GM21390 (cell line): ENCODE measurements around the gene SELP.

Experiments used
- ATAC-seq: cut with Tn5 transposase; IDR thresholded peaks from one replicate; pipeline ENCODE4 v1.9.1; 2021; ENCODE audit not compliant: unreplicated experiment

The SELP gene

GRCh38 chr1:169577981-169578738 is 51.8 kb downstream of the SELP start:
- ATAC-seq, result no peak

- no peak for ATAC-seq
Observed at GRCh38 chr1:169576935-169577331, 53.0 kb downstream of the SELP start.

GRCh38 chr1:169576241-169576934 is 53.5 kb downstream of the SELP start:
- ATAC-seq, result no peak

- no peak for ATAC-seq
Observed at GRCh38 chr1:169574336-169574735, 55.6 kb downstream of the SELP start.

GRCh38 chr1:169572187-169572586 is 57.7 kb downstream of the SELP start:
- no peak for ATAC-seq

- ATAC-seq, result no peak
Observed at GRCh38 chr1:169571450-169571849, 58.5 kb downstream of the SELP start.

- ATAC-seq, result no peak
Observed at GRCh38 chr1:169570172-169570574, 59.8 kb downstream of the SELP start.

GRCh38 chr1:169568497-169568896 is 61.4 kb downstream of the SELP start:
- ATAC-seq, result no peak

GRCh38 chr1:169565335-169566271 is 64.3 kb downstream of the SELP start:
- no peak for ATAC-seq

GRCh38 chr1:169563650-169564049 is 66.3 kb downstream of the SELP start:
- ATAC-seq, result no peak

- ATAC-seq, result no peak
Observed at GRCh38 chr1:169563019-169563615, 66.8 kb downstream of the SELP start.

- no peak for ATAC-seq
Observed at GRCh38 chr1:169561692-169562091, 68.2 kb downstream of the SELP start.

- ATAC-seq, result no peak
Observed at GRCh38 chr1:169557131-169557530, 72.8 kb downstream of the SELP start.

GRCh38 chr1:169550294-169550693 is 79.6 kb downstream of the SELP start:
- ATAC-seq, result peak; percentile 62

GRCh38 chr1:169548282-169548681 is 81.6 kb downstream of the SELP start:
- ATAC-seq, result no peak

GRCh38 chr1:169546087-169546995 is 83.6 kb downstream of the SELP start:
- ATAC-seq, result peak; percentile 85

GRCh38 chr1:169545472-169545871 is 84.5 kb downstream of the SELP start:
- no peak for ATAC-seq

- ATAC-seq, result no peak
Observed at GRCh38 chr1:169538998-169539871, 90.7 kb downstream of the SELP start.
